Prostate gland (tissue), 2 donors: ENCODE results near the gene ENAH. TPM values are rescaled to one million over a fixed set of nuclear protein-coding genes. Genes with fewer than 3 reads are reported as not detected.

Experiments used
- DNase-seq: peaks from one replicate; pipeline ENCODE4 v3.0.0-alpha.2; 2019; ENCODE audit warnings: low spot score
- H3K27ac ChIP-seq, 2 donors: fragments of 200-600 bp; sonication (generic); 2 replicates each; pipeline ENCODE4 v1.5.1; 2017 to 2019
- H3K27me3 ChIP-seq: fragments of 200-600 bp; sonication (generic); replicated peaks from 2 replicates; pipeline ENCODE4 v1.5.1; 2019; ENCODE audit not compliant: insufficient read depth
- H3K36me3 ChIP-seq, 2 donors: fragments of 200-600 bp; sonication (generic); 1 replicate in 1 of 2; 2 replicates in 1 of 2; pipeline versions ENCODE4 v1.5.1 to v1.8.1; 2017 to 2019
- H3K4me1 ChIP-seq: fragments of 200-600 bp; sonication (generic); replicated peaks from 2 replicates; pipeline ENCODE4 v1.5.1; 2019
- H3K4me3 ChIP-seq, 2 donors: fragments of 200-600 bp; sonication (generic); 2 replicates each; pipeline ENCODE4 v1.5.1; 2017 to 2019
- H3K9me3 ChIP-seq: fragments of 200-600 bp; sonication (generic); 2 replicates; pipeline ENCODE4 v1.5.1; 2017
- POLR2A ChIP-seq: fragments of 450-650 bp; IDR thresholded peaks from one replicate; pipeline ENCODE4 v1.6.1; 2016; ENCODE audit warnings: antibody characterized with exemption, mild to moderate bottlenecking
- POLR2AphosphoS5 ChIP-seq: sonication (generic); formaldehyde crosslinking; IDR thresholded peaks from one replicate; pipeline ENCODE4 v1.6.1; 2017; ENCODE audit warnings: antibody characterized with exemption
- whole genome bisulfite sequencing: methylation state at CpG from one replicate; pipeline ENCODE4 v1.1.5; 2018; 5-methylcytosine and 5-hydroxymethylcytosine counted together
- intact Hi-C: fragments of 100-400 bp; cut with DNase I; formaldehyde crosslinking; loops from one replicate; pipeline ENCODE4 v1.14.2; 2022
- total RNA-seq, 2 donors: library from RNA; depleted of rRNA; stranded (reverse); fragments of >200 nt; gene quantifications; one replicate each; pipeline ENCODE4 v1.1.0, GENCODE V29; 2016
- TF ChIP-seq, protein P1 (sequence below), 4 experiments: fragments of 200-600 bp in 2 of 4; fragments of 450-650 bp in 2 of 4; sonication (generic) in 2 of 4; IDR thresholded peaks; 1 replicate in 3 of 4; 2 replicates in 1 of 4; pipeline ENCODE4 v1.5.1; 2016 to 2019; ENCODE audit warnings: antibody characterized with exemption in 4 of 4, mild to moderate bottlenecking in 2 of 4, moderate library complexity in 2 of 4

Gene ENAH
- total RNA-seq, 2 donors from 2014 or later, result 36.4 to 93.6 TPM

DNA sequence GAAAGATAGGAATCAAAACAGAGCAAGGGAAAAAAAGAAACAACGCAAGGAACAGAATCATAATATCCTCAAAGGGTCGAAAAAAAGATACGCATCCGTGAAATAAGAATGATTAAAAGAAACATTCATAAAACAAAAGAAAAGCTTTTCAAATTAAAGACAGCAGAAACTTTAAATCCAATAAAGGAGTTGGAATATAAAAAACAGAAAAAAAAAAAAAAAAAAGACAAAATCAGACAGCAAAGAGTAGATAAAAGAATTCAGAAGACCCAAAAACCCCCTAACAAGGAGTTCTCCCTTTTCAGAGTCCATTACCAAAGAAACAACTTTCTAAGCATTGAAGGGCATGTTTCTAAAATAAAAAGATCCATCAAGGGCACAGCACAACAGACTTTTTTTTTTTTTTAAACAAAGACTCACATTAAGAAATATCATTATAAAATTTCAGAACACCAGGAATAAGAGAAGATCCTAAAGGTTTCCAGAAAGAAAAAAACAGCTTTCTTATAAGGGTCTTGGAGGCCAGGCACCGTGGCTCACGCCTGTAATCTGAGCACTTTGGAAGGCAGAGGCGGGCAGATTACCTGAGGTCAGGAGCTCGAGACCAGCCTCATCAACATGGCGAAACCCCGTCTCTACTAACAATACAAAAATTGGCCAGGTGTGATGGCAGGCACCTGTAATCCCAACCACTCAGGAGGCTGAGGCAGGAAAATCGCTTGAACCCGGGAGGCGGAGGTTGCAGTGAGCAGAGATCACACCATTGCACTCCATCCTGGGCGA is 44.7 kb downstream of the ENAH start:
- H3K9me3 ChIP-seq, result no peaks in the 10 kb centered on the region
- 69% methylated on average over 14 of the region's 14 CpGs for WGBS
- H3K27ac ChIP-seq, result peak overlapping the region in 1 of 2 donors; percentile 24
- no peaks in the 10 kb centered on the region for H3K36me3 ChIP-seq
- no peaks in the 10 kb centered on the region for H3K4me1 ChIP-seq
- intact Hi-C loops, result no loop called here
- H3K4me3 ChIP-seq, result no peak overlapping the region
- H3K27me3 ChIP-seq, result no peaks in the 10 kb centered on the region
- DNase-seq, result no peak
- no peak for TF ChIP-seq POLR2AphosphoS5
- TF ChIP-seq, protein P1, sequence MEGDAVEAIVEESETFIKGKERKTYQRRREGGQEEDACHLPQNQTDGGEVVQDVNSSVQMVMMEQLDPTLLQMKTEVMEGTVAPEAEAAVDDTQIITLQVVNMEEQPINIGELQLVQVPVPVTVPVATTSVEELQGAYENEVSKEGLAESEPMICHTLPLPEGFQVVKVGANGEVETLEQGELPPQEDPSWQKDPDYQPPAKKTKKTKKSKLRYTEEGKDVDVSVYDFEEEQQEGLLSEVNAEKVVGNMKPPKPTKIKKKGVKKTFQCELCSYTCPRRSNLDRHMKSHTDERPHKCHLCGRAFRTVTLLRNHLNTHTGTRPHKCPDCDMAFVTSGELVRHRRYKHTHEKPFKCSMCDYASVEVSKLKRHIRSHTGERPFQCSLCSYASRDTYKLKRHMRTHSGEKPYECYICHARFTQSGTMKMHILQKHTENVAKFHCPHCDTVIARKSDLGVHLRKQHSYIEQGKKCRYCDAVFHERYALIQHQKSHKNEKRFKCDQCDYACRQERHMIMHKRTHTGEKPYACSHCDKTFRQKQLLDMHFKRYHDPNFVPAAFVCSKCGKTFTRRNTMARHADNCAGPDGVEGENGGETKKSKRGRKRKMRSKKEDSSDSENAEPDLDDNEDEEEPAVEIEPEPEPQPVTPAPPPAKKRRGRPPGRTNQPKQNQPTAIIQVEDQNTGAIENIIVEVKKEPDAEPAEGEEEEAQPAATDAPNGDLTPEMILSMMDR (IDR thresholded peaks at IDR 0.05), result no peak
- TF ChIP-seq POLR2A, result no peak

DNA sequence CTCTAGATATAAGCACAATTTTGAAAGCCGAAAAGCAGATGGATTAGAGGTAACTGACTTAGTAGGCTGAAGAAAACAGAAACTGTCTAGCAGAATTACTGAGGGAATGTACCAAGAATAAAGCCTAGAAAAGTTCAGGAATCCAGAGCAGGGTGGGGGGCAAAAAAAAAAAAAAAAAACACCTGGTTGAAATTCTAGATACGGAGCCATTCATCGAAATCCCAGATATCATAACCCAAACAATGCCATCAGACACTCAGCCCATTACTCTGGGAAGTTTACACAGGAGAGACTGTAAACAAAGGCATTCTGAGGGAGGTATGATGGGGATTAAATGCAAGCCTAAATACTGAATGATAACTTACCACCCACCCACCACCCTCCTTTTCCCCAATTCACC is 45.6 kb downstream of the ENAH start:
- peak overlapping the region in 1 of 2 donors; percentile 24 for H3K27ac ChIP-seq
- H3K9me3 ChIP-seq, result no peaks in the 10 kb centered on the region
- H3K36me3 ChIP-seq, result no peaks in the 10 kb centered on the region
- intact Hi-C loops, result no loop called here
- no peaks in the 10 kb centered on the region for H3K27me3 ChIP-seq
- DNase-seq, result no peak
- H3K4me3 ChIP-seq, result no peak overlapping the region
- no peaks in the 10 kb centered on the region for H3K4me1 ChIP-seq
- 72% methylated on average over 3 of the region's 3 CpGs for WGBS
- no peak for TF ChIP-seq POLR2AphosphoS5
- no peak for TF ChIP-seq POLR2A
- TF ChIP-seq, protein P1 (IDR thresholded peaks at IDR 0.05), result no peak

DNA sequence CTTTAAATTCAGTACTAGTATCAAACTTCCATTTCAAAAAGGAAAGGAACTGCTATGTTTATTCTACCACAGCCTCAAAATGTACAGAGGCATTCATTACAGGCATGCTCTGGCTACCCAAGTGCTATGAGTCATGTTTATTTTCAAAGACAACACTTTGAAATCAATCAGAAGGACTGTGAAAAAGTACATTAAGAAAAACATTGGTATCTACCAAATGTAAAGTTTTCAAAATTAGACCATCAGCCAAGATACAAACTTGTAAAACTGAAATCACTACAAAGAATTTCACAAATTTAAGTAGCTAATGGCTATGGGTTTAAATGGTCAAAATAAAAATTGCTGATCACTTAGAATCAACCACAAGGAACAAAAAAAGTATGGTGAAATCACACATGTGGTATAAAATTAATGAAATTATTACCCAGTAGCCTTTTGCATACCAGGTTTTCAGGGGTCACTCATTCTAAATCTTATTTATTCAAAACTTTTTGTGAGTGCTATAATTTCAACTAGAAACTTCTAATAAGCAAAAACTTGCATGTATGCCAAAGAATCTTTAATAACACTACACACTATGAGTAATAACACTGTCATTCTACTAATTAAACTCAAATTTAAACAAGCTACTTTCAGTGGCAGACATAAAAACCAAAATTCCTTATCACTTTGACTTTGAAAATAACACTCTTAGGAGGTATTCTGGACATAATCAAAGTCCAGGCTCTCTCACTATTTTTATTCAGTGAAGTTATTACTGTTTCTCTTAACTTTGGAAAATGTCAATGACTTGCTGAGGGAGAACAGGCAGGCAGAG is 49.2 kb downstream of the ENAH start:
- H3K9me3 ChIP-seq, result no peaks in the 10 kb centered on the region
- H3K4me3 ChIP-seq, result no peak overlapping the region
- no peak for DNase-seq
- H3K27ac ChIP-seq, result peak overlapping the region in 1 of 2 donors; percentile 42
- H3K4me1 ChIP-seq, result no peaks in the 10 kb centered on the region
- H3K27me3 ChIP-seq, result no peaks in the 10 kb centered on the region
- intact Hi-C loops, result no loop called here
- H3K36me3 ChIP-seq, result no peaks in the 10 kb centered on the region
- TF ChIP-seq POLR2AphosphoS5 (no peak), POLR2A (no peak)
- TF ChIP-seq, protein P1 (IDR thresholded peaks at IDR 0.05), result no peak

DNA sequence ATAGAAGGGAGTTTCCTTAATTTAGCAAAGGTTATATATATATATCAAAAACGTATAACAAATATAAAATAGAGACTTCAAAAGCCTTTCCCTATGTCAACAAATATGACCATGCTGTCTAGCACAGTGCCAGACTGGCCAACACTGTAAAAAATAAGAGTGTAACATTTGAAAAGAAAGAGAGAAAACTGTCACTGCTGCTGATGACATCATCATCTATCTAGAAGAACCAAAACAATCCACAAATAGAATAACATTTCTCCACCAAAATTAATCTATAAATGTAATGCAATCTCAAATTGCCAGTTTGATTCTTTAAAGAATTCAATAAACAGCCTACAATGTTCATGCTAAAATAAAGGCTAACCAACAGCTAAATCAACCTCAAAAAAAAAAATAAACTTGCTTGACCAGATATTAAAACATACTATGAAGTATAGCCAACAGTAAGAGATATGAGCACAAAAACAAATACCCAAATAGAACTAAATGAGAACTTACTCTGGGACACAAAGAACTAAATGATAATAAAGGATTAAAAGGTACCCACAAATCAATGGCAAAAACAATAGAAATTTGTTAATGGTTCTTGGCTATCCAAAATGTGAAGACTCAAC is 50.2 kb downstream of the ENAH start:
- Histone ChIP-seq H3K4me3 (no peak overlapping the region), H3K36me3 (no peaks in the 10 kb centered on the region), H3K27me3 (no peaks in the 10 kb centered on the region), H3K27ac (peak overlapping the region; percentile 41 to 42), H3K4me1 (no peaks in the 10 kb centered on the region), H3K9me3 (no peaks in the 10 kb centered on the region)
- WGBS, result 13% methylated on average over 1 of the region's 1 CpG
- no peak for DNase-seq
- no peak for TF ChIP-seq POLR2AphosphoS5
- TF ChIP-seq, protein P1 (IDR thresholded peaks at IDR 0.05), result no peak
- TF ChIP-seq POLR2A, result no peak
- intact Hi-C loops, result no loop called here
